ENCODE measurements around the gene HGS. TPM values are rescaled to one million over a fixed set of nuclear protein-coding genes. Genes with fewer than 3 reads are reported as not detected.

The HGS gene
- total RNA-seq, 1 experiment from 2014 or later, result 85.0 TPM

GRCh38 chr17:81680150-81680549, 3.7 kb upstream of the HGS start:
- in situ Hi-C loops (cut with HindIII; ENCODE audit: low sequenced_read_pairs), result no loop called here

GRCh38 chr17:81681672-81682071, 2.1 kb upstream of the HGS start:
- no peak for DNase-seq (ENCODE audit: low spot score)

More at GRCh38 chr17:81680150-81680549, 3.7 kb upstream of the HGS start:
- DNase-seq (ENCODE audit: low spot score), result no peak

GRCh38 chr17:81682565-81683207, 1.1 kb upstream of the HGS start:
- in situ Hi-C loops (cut with HindIII; ENCODE audit: low sequenced_read_pairs), result no loop called here

More at GRCh38 chr17:81681672-81682071, 2.1 kb upstream of the HGS start:
- in situ Hi-C loops (cut with HindIII; ENCODE audit: low sequenced_read_pairs), result no loop called here

GRCh38 chr17:81683208-81683583, 615 bp upstream of the HGS start:
- no peak for DNase-seq (ENCODE audit: low spot score)
- in situ Hi-C loops (cut with HindIII; ENCODE audit: low sequenced_read_pairs), result no loop called here

More at GRCh38 chr17:81682565-81683207, 1.1 kb upstream of the HGS start:
- DNase-seq (ENCODE audit: low spot score), result no peak

GRCh38 chr17:81684442-81684911, 666 bp downstream of the HGS start:
- no peak for DNase-seq (ENCODE audit: low spot score)
- in situ Hi-C loops (cut with HindIII; ENCODE audit: low sequenced_read_pairs), result no loop called here

- DNase-seq (ENCODE audit: low spot score), result no peak
- in situ Hi-C loops (cut with HindIII; ENCODE audit: low sequenced_read_pairs), result no loop called here
Measured at GRCh38 chr17:81685108-81685507, 1.3 kb downstream of the HGS start.

GRCh38 chr17:81686614-81687013, 2.8 kb downstream of the HGS start:
- DNase-seq (ENCODE audit: low spot score), result no peak
- in situ Hi-C loops (cut with HindIII; ENCODE audit: low sequenced_read_pairs), result no loop called here

- in situ Hi-C loops (cut with HindIII; ENCODE audit: low sequenced_read_pairs), result no loop called here
- no peak for DNase-seq (ENCODE audit: low spot score)
Measured at GRCh38 chr17:81687770-81688541, 4.1 kb downstream of the HGS start.

GRCh38 chr17:81688616-81689015, 4.8 kb downstream of the HGS start:
- in situ Hi-C loops (cut with HindIII; ENCODE audit: low sequenced_read_pairs), result no loop called here
- DNase-seq (ENCODE audit: low spot score), result no peak

- no peak for DNase-seq (ENCODE audit: low spot score)
- in situ Hi-C loops (cut with HindIII; ENCODE audit: low sequenced_read_pairs), result no loop called here
Measured at GRCh38 chr17:81690066-81690465, 6.3 kb downstream of the HGS start.

- no peak for DNase-seq (ENCODE audit: low spot score)
- in situ Hi-C loops (cut with HindIII; ENCODE audit: low sequenced_read_pairs), result no loop called here
Measured at GRCh38 chr17:81690549-81690948, 6.7 kb downstream of the HGS start.

GRCh38 chr17:81691196-81691595, 7.4 kb downstream of the HGS start:
- no peak for DNase-seq (ENCODE audit: low spot score)
- in situ Hi-C loops (cut with HindIII; ENCODE audit: low sequenced_read_pairs), result no loop called here

- no peak for DNase-seq (ENCODE audit: low spot score)
- in situ Hi-C loops (cut with HindIII; ENCODE audit: low sequenced_read_pairs), result no loop called here
Measured at GRCh38 chr17:81691608-81692007, 7.8 kb downstream of the HGS start.

- no peak for DNase-seq (ENCODE audit: low spot score)
- in situ Hi-C loops (cut with HindIII; ENCODE audit: low sequenced_read_pairs), result no loop called here
Measured at GRCh38 chr17:81693509-81694210, 9.8 kb downstream of the HGS start.

GRCh38 chr17:81694810-81695209, 11.0 kb downstream of the HGS start:
- no peak for DNase-seq (ENCODE audit: low spot score)
- in situ Hi-C loops (cut with HindIII; ENCODE audit: low sequenced_read_pairs), result no loop called here

- no peak for DNase-seq (ENCODE audit: low spot score)
- in situ Hi-C loops (cut with HindIII; ENCODE audit: low sequenced_read_pairs), result no loop called here
Measured at GRCh38 chr17:81695211-81695610, 11.4 kb downstream of the HGS start.

- in situ Hi-C loops (cut with HindIII; ENCODE audit: low sequenced_read_pairs), result no loop called here
- no peak for DNase-seq (ENCODE audit: low spot score)
Measured at GRCh38 chr17:81695801-81696200, 12.0 kb downstream of the HGS start.

GRCh38 chr17:81696218-81696941, 12.6 kb downstream of the HGS start:
- DNase-seq (ENCODE audit: low spot score), result no peak
- in situ Hi-C loops (cut with HindIII; ENCODE audit: low sequenced_read_pairs), result no loop called here

GRCh38 chr17:81697261-81698044, 13.6 kb downstream of the HGS start:
- DNase-seq (ENCODE audit: low spot score), result no peak
- in situ Hi-C loops (cut with HindIII; ENCODE audit: low sequenced_read_pairs), result no loop called here
